HG03064 (cell line): Measurements from ENCODE around the gene PRSS50.

Source experiments
- ATAC-seq: cut with Tn5 transposase; IDR thresholded peaks from one replicate; pipeline ENCODE4 v1.9.1; 2021; ENCODE audit warnings: low read depth; ENCODE audit not compliant: unreplicated experiment

The PRSS50 gene

DNA sequence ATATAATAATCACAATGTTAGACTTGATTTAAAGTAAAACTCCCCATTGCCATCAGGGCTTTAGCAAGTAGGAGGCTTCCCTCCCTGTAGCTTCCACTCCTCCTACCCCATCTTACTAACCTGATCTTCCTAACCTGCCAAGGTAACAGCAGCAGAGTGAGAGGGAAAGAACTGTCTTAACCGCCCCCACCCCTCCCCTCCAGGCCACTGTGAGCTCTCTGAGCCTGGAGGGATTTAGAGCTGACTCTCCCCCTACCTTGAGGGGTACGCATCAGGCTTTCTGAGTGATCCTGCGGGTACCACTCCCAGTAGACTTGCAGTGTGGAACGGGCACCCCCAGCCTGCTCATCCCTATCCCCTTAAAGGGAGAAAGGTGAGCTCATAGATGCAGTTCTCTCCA lies 11.4 kb upstream of the PRSS50 start:
- no peak for ATAC-seq

DNA sequence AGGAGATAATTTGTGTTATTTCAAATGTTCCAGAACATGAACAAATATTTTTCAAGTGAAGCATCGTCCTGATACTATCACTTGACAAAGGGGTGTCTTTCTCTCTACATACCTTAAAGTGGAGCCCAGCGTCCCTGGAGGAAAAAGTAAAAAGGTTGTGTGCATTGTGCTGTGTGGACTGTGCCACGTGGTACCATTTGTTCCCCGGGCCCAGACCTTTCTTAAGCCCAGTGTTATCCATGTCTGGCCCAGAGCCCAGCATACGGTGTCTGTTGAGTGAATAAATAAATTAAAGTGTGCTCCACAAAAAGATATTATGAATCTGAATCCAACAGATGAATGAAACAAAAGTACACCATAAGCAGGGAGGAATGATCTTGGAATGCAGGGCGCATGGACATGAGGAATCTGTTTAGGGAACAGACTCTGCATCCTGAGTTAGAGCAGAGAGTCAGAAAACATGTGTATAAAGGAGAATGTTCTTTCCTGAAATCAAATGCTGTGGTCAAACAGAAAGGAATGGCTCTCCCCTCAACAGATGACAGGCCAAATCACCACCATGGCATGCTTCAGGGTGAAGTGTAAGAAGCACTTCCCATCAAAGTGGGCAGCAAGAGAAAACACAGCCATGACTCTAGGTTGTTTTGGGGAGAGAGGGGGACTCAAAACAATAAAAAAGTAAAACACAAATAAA lies 8.1 kb upstream of the PRSS50 start:
- no peak for ATAC-seq

DNA sequence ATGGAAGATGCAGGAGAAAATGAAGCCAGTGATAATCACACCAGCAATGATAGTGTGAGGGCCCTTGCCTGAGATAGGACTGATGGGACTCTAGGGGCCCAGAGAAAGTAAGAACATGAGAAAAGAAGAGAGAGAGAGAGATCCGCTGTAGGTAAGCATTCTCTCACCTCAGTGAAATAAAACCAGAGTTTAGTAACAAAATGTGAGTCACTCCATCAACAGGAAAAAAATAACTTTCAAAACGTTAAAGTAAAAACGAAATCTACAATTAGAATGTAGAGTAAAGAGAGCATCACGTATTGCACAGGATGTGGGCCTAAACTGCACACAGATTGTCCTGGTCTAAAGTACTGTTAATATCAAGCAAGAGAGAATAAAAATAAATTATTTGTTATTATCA lies 6.8 kb upstream of the PRSS50 start:
- no peak for ATAC-seq

DNA sequence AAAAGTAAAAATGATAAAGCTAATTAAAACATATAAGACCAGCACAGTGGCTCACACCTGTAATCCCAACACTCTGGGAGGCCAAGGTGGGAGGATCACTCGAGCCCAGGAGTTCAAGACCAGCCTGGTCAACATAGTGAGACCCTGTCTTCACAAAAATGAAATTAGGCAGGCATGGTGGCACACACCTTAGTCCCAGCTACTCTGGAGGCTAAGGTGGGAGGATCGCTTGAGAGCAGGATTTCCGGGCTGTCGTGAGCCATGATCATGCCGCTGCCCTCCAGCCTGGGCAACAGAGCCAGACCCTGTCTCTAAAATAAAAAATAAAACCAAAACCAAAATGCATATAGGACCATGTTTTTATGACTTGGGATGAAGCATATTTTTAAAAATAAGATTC lies 4.8 kb upstream of the PRSS50 start:
- ATAC-seq, result no peak

DNA sequence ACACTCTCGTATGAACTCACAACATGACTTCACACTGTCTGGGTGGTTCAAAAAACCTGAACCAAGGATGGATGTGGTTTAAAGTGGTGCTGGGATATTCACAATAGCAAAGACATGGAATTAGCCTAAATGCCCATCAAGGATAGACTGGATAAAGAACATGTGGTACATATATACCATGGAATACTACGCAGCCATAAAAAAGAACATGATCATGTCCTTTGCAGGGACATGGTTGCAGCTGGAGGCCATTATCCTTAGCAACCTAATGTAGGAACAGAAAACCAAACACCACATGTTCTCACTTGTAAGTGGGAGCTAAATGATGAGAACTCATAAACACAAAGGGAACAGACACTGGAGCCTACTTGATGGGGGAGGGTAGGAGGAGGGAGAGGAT lies 3.3 kb upstream of the PRSS50 start:
- ATAC-seq, result no peak

DNA sequence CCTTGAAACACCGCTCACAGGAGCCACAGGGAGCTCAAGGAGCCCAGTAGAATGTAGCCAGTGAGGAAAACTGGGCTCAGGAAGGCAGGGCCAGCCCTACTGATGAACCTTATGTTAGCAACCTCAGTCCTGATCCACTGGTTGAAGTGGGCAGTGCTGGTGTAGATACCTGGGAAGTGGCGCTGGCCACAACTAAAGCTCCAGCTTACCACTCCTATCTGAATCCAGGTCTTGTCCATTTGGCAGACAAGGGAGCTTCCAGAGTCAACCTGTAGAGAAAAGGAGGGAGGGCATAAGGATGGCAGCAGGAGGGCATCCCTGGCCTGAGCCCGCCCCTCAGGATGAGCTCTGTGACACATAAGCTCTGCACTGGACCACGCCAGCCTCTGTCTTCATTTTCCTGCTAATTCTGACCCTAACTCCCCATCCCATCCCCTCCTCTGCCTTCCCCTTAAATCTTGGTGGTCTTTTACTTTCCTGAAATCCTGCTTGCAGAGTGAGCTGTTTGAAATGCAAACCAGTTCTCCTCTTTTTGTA lies 2.1 kb upstream of the PRSS50 start:
- ATAC-seq, result no peak

DNA sequence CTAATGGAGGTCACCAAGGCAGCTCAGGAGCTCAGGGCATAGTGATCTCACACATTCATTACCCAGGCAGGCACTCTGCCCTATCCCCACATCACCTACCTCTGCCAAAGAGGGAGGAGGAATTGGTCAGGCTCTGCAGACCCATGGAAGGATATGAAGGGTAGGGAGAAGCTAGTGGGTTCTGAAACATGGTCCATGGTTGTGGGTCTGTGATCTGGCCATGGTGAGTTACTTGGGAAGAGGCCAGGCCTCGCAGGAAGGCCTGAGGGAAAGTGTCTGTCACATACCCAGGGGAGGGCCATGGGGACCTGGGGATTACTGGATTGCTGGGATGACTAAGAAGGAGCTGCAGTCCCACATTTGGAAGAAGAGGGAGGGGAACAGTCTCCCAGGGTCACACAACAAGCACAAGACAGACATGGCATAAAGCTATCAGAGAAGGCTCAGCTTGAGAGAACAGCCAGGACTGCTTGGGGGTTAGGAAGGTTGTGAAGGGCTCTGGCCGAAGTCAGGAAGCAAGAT lies 1.4 kb upstream of the PRSS50 start:
- no peak for ATAC-seq

DNA sequence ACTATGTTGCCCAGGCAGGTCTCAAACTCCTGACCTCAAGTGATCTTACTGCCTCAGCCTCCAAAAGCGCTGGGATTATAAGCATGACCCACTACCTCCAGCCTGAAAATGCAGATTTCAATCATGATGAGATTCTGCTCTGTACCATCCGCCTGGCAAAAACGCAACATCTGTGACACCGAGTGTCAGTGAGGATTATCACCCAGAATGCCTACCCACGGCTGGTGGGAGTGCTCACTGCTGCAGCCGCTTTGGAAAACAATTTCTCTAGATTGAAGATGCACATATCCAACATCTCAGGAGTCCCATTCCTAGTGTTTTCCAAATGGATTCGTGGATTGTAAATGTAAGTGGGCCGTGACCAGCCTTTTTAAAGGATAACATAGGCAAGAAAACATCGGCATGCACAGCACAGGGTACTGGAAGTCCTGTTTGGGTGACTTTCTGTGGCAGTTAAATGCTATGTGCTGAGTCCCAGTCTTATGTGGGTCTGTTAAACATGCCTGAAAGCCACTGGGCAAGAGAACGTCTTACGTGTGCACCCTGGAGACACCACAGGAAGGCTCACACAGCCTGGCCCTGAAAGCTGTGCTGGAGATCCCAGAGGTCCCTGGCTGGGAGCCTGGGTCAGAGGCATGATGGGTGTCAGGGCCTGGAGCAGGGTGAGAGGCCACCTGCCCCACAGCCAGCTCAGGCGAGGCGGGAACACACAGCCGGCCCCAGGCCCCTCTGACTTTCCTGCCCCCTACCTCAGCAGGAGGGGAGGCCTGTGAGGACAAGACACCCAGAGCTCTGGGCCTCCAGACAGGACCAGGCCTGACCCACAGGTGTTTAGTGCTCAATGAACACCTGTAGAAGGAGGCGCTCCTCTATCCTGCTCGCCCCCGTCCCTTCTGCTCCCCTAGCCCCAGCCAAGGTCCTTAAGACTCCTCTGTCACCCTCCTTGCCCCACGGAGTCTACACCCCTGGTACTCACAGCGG lies 918 bp downstream of the PRSS50 start:
- ATAC-seq, result no peak

DNA sequence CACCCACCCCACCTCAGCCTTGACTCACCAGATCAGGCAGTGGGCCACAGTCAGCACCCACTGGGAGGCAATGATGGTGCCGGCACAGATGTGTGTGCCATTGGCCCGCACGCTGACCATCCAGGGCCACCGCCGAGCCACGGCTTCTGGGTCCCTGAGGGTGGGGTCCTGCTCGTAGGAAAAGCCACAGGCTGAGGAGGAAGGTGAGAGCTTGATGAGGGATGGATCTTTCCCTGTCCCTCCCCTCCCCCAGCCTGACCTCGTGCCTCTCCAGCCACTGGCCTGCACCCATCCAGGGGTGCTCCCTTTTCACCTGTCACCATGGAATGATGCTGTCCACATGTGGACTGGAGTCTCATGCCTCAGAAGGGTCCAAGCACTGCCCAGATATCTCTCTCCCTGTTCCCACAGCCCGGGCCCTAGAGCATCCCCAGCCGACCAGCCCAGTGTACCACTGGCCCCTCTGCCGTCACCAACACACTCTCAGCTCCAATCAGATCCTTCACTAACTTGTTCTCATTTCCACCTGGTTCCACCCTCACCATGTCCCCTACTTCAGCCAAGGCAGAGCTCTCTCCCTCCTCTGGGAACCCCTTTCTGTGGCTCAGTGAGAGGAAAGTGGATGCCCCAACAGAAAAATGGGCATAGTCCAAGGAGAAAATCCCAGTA lies 2.0 kb downstream of the PRSS50 start:
- no peak for ATAC-seq

DNA sequence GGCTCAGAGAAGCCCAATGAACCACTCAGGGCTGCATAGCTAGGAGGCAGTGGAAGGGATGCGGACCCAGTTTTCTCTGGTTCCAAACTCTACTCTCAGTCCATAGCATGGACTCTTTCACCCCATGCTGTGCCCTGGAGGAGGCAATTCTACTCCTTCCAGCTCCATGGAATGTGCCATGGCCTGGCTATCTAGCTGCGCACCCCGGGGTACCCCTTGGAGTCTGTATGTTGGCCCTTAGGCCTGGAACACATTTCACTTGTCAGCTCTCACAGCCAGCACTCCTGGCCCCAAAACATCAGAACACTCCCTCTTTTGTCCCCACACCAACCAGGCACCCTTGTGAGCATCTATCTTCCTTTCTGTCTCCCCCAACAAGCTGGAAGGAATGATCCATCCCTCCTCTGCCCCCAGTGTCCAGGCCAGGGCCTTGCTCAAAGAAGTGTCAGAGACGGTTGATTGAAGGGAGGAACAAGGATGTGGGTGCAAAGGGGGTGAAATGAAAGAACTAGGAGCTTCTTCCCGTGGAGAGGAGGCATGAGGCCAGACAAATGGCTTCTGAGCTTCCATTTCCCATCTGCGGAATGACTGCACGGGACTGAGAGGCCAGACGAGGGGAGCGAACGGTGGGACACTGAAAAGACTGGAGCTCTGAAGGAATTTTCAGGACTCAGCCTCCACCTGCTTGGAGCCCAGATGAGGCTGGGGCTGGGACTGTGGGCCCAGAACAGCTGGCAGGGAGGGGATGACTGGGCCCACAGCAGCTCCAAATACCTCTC lies 2.8 kb downstream of the PRSS50 start:
- ATAC-seq, result no peak

DNA sequence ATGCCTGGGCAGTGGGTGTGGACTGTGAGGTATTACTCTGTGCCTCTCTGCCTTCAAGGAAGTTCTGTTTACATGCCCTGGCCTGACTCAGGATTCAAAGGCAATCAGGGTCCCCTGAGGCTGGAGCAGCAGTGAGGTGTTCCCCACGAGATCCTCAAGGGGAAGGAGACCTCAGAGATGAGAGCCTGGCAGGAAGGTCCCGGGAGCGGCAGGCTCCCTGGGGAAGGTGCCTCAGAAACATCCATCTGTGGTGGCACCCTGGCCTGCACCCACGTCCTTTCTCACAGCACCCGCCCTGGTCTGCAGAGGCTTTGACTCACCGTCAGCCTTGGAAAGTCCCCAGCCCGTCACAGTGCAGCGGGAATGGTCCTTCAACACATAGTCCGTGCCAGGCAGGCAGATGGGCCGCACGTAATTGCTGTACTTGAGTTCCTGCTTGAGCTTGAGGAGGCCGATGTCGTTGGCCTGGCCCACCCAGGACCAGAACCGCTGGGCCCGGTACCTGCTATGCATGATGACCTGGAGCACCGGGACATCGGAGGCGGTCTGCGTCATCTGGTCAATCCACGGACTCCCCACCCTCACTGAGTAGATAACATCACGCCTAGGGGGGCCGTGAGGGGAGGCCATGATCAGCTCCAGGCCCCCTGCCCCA lies 3.6 kb downstream of the PRSS50 start:
- no peak for ATAC-seq

DNA sequence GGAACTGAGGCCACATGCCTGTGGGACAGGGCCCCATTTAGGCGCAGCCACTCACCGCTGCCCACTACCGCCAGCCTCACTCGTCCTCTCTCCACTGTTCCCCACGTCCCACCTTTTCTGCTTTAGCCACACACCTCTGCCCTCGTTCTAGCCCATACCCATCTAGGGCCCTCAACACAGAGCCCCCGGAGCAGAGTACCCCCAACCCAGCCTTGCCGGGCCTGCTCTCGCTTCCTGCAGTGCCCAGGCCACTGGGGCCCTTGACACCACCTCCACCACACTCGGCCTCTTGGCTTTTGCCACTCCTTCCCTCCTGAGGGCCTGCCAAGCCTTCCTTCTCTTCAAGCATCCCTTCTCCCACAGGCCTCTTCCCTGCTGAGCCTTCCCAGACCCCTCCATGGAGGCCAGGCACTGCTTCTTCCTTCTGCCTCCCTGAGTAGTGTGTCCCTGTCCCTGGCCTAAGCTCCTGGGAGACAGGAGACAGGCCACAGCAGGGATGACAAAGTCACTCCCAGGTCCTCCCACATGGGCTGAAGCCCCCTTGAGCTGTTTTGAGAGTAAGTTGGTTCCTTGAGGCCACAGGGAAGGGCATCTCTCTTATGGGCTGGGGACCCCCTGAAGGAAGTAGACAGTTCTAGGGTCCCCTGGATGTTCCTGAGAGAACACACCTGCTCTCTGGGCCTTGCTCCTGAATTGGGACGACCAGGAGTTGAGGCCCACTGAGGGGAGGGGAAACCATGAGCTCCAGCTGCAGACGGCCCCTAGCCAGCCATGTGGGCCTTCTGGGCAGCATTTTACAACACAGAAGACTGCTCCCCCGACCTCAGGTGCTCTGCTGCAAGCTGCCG lies 4.4 kb downstream of the PRSS50 start:
- no peak for ATAC-seq

DNA sequence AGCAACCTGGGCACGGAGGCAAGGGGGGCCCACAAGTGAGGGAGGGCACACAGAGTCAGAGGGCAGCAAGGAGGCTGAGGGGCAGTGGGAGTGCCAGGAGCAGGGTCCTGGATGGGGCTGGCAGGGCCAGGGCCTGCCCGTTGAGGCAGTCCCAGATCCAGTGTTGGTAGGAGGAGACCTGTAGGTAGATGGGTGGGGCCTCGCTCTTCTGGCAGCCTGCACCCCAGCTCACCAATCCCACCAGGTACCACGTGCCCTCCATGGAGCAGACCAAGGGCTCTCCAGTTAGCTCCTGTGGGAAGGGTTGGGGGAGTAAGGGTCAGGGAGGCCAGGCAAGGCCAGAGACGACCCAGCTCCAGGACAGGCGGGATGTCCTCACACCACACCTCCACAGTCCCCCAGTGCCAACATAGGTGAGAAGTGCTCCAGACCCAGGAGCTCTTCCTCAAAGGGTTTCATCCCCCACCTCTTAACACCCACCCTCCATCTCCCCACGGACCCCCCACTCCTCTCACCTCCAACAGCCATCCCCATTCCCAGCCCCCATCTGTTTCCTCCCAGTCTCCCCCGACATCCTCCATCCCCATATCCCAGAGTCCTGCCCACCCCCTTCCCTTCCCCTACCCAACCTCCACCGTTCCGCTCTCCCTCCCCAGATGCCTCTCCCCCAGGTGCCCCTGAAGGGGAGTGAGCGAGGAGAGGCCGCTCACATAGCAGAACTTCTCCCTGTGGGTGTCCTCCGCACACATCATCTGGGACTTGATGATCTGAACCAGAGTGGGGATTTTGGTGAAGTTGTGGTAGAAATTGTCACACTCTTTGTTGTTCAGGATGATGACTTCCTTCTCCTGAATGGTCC lies 5.2 kb downstream of the PRSS50 start:
- no peak for ATAC-seq

DNA sequence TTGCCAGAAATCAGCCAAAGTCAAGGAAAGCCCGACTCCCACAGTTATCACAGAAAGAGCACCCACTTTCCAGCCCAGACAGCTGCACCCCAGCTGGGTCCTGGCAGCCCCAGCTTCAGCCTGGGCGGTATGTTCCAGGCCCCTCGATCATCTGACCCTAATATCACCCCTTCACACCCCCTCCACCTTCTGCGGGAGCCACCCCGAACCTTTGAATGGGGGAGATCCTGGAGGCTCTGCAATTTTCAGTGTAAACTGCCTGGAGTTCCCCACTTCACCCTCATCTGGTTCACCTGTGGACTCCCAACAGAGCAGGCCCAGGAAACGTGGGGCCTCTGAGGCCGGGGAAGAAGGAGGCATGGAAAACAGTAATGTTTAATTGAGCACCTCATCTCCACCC lies 5.9 kb downstream of the PRSS50 start:
- no peak for ATAC-seq

DNA sequence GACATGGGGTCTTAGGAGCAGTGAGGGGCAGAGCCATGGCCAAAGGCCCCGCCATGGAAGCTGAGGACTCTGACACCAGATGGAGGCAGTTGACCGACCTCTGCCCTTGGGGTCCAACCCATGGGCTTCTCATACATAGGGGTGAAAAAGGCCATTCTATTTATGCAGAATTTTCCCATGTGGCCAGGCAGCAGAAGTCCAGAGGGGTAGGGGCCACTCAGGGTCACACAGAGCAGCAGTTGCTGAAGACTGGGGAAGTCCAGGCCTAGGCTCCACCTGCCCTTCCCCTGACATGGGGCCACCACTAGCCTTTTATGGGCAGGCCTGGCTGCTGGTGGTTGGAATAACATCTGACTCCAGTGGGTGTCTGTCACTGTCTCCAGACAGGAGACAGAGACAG lies 6.4 kb downstream of the PRSS50 start:
- ATAC-seq, result no peak

DNA sequence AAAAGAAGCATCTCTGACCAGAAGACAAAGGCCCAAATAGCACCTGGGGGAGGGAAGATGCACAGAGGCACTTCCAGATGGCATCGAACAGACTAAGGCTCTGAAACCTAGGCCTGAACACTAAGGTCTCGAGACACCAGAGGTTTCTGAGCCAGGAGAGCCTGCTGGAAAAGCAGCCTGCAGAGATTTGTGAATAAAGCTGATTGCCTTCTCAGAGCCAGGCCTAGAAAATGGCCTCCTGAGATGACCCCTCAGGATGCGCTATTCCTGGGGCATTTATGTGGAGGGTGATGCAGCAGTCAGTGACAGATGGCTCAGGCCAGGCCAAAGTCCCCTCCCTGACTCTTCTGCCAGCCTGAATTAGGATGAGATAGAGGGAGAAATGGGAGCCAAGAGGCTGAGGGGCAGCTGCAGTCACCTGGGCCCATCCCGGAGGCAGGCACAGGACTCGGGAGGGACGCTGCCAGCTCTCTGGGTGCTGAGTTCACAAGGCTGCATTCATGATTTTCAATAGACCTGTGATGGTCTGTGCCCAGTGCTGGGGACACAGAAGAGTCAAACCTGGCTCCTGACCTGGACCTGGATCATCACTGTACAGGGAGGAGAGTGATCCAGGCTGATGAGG lies 6.9 kb downstream of the PRSS50 start:
- no peak for ATAC-seq

DNA sequence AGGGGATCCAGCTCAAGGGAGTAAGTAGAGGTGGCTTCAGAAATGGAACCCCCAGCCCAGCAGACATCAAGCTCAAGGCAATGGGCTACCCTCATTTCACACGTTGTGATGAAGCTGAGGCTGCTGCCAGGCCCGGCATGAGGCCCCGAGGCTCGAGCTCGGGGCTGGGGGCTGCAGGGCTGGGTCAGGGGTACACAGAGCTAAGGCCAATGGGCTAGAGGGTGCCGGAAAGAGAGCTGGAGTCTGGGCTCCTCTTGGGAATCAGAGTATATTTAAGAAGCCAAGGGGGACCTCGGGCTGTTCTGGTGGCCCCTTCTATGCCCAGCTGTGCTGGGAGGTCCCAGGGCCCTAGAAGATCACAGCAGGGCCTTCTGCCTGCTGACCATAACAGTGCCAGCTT lies 7.4 kb downstream of the PRSS50 start:
- no peak for ATAC-seq
